ENCODE data around the gene SMIM5. TPM values are rescaled to one million over a fixed set of nuclear protein-coding genes. Genes with fewer than 3 reads are reported as not detected.

Gene SMIM5
- polyA plus RNA-seq, 1 donor (not counting 4 experiments of a cell fraction or from before 2014, with no cell fraction given) = 0.24 TPM

DNA sequence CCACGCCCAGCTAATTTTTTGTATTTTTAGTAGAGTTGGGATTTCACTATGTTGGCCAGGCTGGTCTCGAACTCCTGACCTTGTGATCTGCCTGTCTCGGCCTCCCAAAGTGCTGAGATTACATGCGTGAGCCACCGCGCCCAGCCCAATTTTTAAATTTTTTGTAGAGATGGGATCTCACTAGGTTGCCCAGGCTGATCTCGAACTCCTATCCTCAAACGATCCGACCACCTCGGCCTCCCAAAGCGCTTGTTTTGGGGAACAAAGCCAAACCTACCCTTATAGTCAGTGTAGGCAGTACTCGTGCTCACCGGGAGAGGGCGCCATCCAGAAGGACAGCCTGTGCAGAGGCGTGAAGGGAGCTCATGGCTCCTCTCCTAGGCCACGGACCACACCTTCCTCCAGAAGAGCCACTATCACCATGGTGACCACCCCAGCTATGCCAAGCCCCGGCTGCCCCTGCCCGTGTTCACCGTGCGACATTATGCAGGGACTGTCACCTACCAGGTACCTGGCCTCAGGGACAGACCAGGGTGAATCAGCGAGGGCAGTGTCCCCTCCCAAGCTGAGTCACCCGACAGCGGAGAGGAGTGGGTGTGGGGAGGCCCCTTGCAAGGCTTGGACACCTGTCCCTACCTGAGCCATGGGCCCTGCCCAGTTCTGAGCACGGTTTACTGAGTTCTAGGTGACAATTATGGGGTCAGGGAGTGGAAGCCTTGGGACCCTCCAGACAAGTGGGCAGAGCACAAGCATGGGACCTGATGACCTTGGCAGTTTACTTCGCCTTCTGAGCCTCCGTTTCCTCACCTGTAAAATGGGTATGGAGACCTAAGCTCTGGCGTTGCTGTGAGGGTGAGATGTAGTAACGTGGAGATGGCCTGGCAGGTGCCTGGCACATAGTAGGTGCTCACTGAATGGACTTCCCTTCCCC is 31.9 kb upstream of the SMIM5 start:
- DNase-seq (ENCODE audit: low read depth, low spot score) (no peak), FAIRE-seq (no peak)
- H3K9ac ChIP-seq (ENCODE audit: control insufficient read depth, extremely low read depth, insufficient read depth, low read length) = no peak overlapping the region
- H3K27ac ChIP-seq (ENCODE audit: control insufficient read depth, insufficient read depth, low read length) = no peak overlapping the region
- H2AFZ ChIP-seq (ENCODE audit: control insufficient read depth, low read length) = no peak overlapping the region
- no peaks in the 10 kb centered on the region for H4K20me1 ChIP-seq (ENCODE audit: control insufficient read depth, extremely low read depth, insufficient read depth, low read length)
- TF ChIP-seq, protein P1, sequence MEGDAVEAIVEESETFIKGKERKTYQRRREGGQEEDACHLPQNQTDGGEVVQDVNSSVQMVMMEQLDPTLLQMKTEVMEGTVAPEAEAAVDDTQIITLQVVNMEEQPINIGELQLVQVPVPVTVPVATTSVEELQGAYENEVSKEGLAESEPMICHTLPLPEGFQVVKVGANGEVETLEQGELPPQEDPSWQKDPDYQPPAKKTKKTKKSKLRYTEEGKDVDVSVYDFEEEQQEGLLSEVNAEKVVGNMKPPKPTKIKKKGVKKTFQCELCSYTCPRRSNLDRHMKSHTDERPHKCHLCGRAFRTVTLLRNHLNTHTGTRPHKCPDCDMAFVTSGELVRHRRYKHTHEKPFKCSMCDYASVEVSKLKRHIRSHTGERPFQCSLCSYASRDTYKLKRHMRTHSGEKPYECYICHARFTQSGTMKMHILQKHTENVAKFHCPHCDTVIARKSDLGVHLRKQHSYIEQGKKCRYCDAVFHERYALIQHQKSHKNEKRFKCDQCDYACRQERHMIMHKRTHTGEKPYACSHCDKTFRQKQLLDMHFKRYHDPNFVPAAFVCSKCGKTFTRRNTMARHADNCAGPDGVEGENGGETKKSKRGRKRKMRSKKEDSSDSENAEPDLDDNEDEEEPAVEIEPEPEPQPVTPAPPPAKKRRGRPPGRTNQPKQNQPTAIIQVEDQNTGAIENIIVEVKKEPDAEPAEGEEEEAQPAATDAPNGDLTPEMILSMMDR (optimal IDR thresholded peaks at IDR 0.05 in 1 of 3, IDR thresholded peaks at IDR 0.05 in 1 of 3, conservative IDR thresholded peaks at IDR 0.05 in 1 of 3; ENCODE audit: extremely low read depth in 1 of 3, insufficient read depth in 2 of 3, low read length in 3 of 3) = peak; percentile 81 to 89 (median 86)
- TF ChIP-seq EZH2 (IDR thresholded peaks at IDR 0.05; ENCODE audit: low read length) = no peak
- no peaks in the 10 kb centered on the region for H3K9me3 ChIP-seq (ENCODE audit: control insufficient read depth, low read depth, low read length)
- no peak overlapping the region for H3K4me2 ChIP-seq (ENCODE audit: control insufficient read depth, extremely low read depth, insufficient read depth, low read depth, low read length)
- H3K79me2 ChIP-seq (ENCODE audit: control insufficient read depth, insufficient read depth, low read length) = no peaks in the 10 kb centered on the region
- dilution Hi-C loops (cut with MboI; ENCODE audit: extremely low pct_ligation_motif_present, low sequenced_read_pairs) = no loop called here
- H3K27me3 ChIP-seq (ENCODE audit: control insufficient read depth, extremely low read depth, insufficient read depth, low read length) = peaks cover 12% of the 10 kb centered on the region
- peaks cover 6% of the 10 kb centered on the region for H3K4me1 ChIP-seq (ENCODE audit: control insufficient read depth, extremely low read depth, insufficient read depth, low read length)
- no peak overlapping the region for H3K4me3 ChIP-seq (ENCODE audit: control insufficient read depth in 2 of 3, extremely low read depth in 1 of 3, insufficient read depth in 2 of 3, low read depth in 1 of 3, low read length in 3 of 3)
- no peaks in the 10 kb centered on the region for H3K9me1 ChIP-seq (ENCODE audit: control insufficient read depth, extremely low read depth, insufficient read depth, low read length)
- H3K36me3 ChIP-seq (ENCODE audit: control insufficient read depth in 2 of 2, extremely low read depth in 1 of 2, insufficient read depth in 2 of 2, low read length in 2 of 2) = no peaks in the 10 kb centered on the region

DNA sequence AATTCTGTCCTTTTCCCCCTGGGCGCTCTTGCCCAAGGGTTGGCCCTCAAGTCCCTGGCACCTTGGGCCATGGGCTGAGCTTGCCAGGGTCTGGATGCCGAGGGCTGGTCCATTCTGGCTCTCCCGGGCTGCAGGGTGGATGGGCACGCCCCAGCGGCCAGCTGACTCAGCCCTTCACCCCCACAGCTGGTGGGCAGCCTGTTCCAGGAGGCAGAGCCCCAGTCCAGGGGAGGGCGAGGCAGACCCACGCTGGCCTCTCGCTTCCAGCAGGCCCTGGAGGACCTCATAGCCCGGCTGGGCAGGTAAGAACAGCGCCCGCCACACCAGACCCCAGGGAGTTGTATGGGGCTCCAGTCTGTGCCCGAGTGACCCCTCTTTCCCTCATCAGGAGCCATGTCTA is 30.6 kb upstream of the SMIM5 start:
- Histone ChIP-seq H3K9me1 (ENCODE audit: control insufficient read depth, extremely low read depth, insufficient read depth, low read length) (no peaks in the 10 kb centered on the region), H4K20me1 (ENCODE audit: control insufficient read depth, extremely low read depth, insufficient read depth, low read length) (no peaks in the 10 kb centered on the region), H3K27ac (ENCODE audit: control insufficient read depth, insufficient read depth, low read length) (no peak overlapping the region), H3K79me2 (ENCODE audit: control insufficient read depth, insufficient read depth, low read length) (no peaks in the 10 kb centered on the region), H3K9ac (ENCODE audit: control insufficient read depth, extremely low read depth, insufficient read depth, low read length) (no peak overlapping the region), H3K9me3 (ENCODE audit: control insufficient read depth, low read depth, low read length) (no peaks in the 10 kb centered on the region), H2AFZ (ENCODE audit: control insufficient read depth, low read length) (no peak overlapping the region), H3K4me2 (ENCODE audit: control insufficient read depth, extremely low read depth, insufficient read depth, low read depth, low read length) (no peak overlapping the region), H3K4me3 (ENCODE audit: control insufficient read depth in 2 of 3, extremely low read depth in 1 of 3, insufficient read depth in 2 of 3, low read depth in 1 of 3, low read length in 3 of 3) (no peak overlapping the region), H3K27me3 (ENCODE audit: control insufficient read depth, extremely low read depth, insufficient read depth, low read length) (peaks cover 8% of the 10 kb centered on the region), H3K36me3 (ENCODE audit: control insufficient read depth in 2 of 2, extremely low read depth in 1 of 2, insufficient read depth in 2 of 2, low read length in 2 of 2) (no peaks in the 10 kb centered on the region), H3K4me1 (ENCODE audit: control insufficient read depth, extremely low read depth, insufficient read depth, low read length) (peaks cover 6% of the 10 kb centered on the region)
- dilution Hi-C loops (cut with MboI; ENCODE audit: extremely low pct_ligation_motif_present, low sequenced_read_pairs) = no loop called here
- FAIRE-seq (no peak), DNase-seq (ENCODE audit: low read depth, low spot score) (no peak)
- TF ChIP-seq, protein P1 (optimal IDR thresholded peaks at IDR 0.05 in 1 of 3, IDR thresholded peaks at IDR 0.05 in 1 of 3, conservative IDR thresholded peaks at IDR 0.05 in 1 of 3; ENCODE audit: extremely low read depth in 1 of 3, insufficient read depth in 2 of 3, low read length in 3 of 3) = no peak
- no peak for TF ChIP-seq EZH2 (IDR thresholded peaks at IDR 0.05; ENCODE audit: low read length)

Measured in keratinocyte (primary cell).